Prostate gland (tissue), 2 donors: ENCODE measurements around the gene CXCR5. TPM values are rescaled to one million over a fixed set of nuclear protein-coding genes. Genes with fewer than 3 reads are reported as not detected.

Experiments
- DNase-seq: peaks from one replicate; pipeline ENCODE4 v3.0.0-alpha.2; 2019; ENCODE audit warnings: low spot score
- H3K27ac ChIP-seq, 2 donors: fragments of 200-600 bp; sonication (generic); 2 replicates each; pipeline ENCODE4 v1.5.1; 2017 to 2019
- H3K27me3 ChIP-seq: fragments of 200-600 bp; sonication (generic); replicated peaks from 2 replicates; pipeline ENCODE4 v1.5.1; 2019; ENCODE audit not compliant: insufficient read depth
- H3K36me3 ChIP-seq, 2 donors: fragments of 200-600 bp; sonication (generic); 1 replicate in 1 of 2; 2 replicates in 1 of 2; pipeline versions ENCODE4 v1.5.1 to v1.8.1; 2017 to 2019
- H3K4me1 ChIP-seq: fragments of 200-600 bp; sonication (generic); replicated peaks from 2 replicates; pipeline ENCODE4 v1.5.1; 2019
- H3K4me3 ChIP-seq, 2 donors: fragments of 200-600 bp; sonication (generic); 2 replicates each; pipeline ENCODE4 v1.5.1; 2017 to 2019
- H3K9me3 ChIP-seq: fragments of 200-600 bp; sonication (generic); 2 replicates; pipeline ENCODE4 v1.5.1; 2017
- CTCF ChIP-seq, 4 experiments: fragments of 200-600 bp in 2 of 4; fragments of 450-650 bp in 2 of 4; sonication (generic) in 2 of 4; IDR thresholded peaks; 1 replicate in 3 of 4; 2 replicates in 1 of 4; pipeline ENCODE4 v1.5.1; 2016 to 2019; ENCODE audit warnings: antibody characterized with exemption in 4 of 4, mild to moderate bottlenecking in 2 of 4, moderate library complexity in 2 of 4
- POLR2A ChIP-seq: fragments of 450-650 bp; IDR thresholded peaks from one replicate; pipeline ENCODE4 v1.6.1; 2016; ENCODE audit warnings: antibody characterized with exemption, mild to moderate bottlenecking
- POLR2AphosphoS5 ChIP-seq: sonication (generic); formaldehyde crosslinking; IDR thresholded peaks from one replicate; pipeline ENCODE4 v1.6.1; 2017; ENCODE audit warnings: antibody characterized with exemption
- WGBS: methylation state at CpG from one replicate; pipeline ENCODE4 v1.1.5; 2018; 5-methylcytosine and 5-hydroxymethylcytosine counted together
- intact Hi-C: fragments of 100-400 bp; cut with DNase I; formaldehyde crosslinking; loops from one replicate; pipeline ENCODE4 v1.14.2; 2022
- total RNA-seq, 2 donors: library from RNA; depleted of rRNA; stranded (reverse); fragments of >200 nt; gene quantifications; one replicate each; pipeline ENCODE4 v1.1.0, GENCODE V29; 2016

The CXCR5 gene
- total RNA-seq, 2 donors from 2014 or later = 0.17 TPM; not detected in 1

- DNase-seq = no peak
- no peaks in the 10 kb centered on the region for H3K27me3 ChIP-seq
- WGBS = 29% methylated on average over 10 of the region's 10 CpGs
- intact Hi-C loops = no loop called here
- peak overlapping the region; percentile 92 to 97 for H3K27ac ChIP-seq
- no peaks in the 10 kb centered on the region for H3K36me3 ChIP-seq
- no peaks in the 10 kb centered on the region for H3K9me3 ChIP-seq
- H3K4me3 ChIP-seq = no peak overlapping the region
- H3K4me1 ChIP-seq = peaks cover 92% of the 10 kb centered on the region
- TF ChIP-seq POLR2A (no peak), CTCF (IDR thresholded peaks at IDR 0.05) (no peak), POLR2AphosphoS5 (no peak)
These were observed 32.5 kb downstream of the CXCR5 start for GRCh38 chr11:118915941-118916841.

GRCh38 chr11:118916842-118917388 lies 33.2 kb downstream of the CXCR5 start:
- DNase-seq = peak; percentile 75
- H3K36me3 ChIP-seq = no peaks in the 10 kb centered on the region
- H3K9me3 ChIP-seq = no peaks in the 10 kb centered on the region
- intact Hi-C loops = no loop called here
- no peaks in the 10 kb centered on the region for H3K27me3 ChIP-seq
- peak overlapping the region; percentile 92 to 97 for H3K27ac ChIP-seq
- WGBS = 13% methylated on average over 8 of the region's 8 CpGs
- H3K4me3 ChIP-seq = no peak overlapping the region
- peaks cover 92% of the 10 kb centered on the region for H3K4me1 ChIP-seq
- TF ChIP-seq POLR2A = peak; percentile 30
- TF ChIP-seq POLR2AphosphoS5 = peak; percentile 52
- no peak for TF ChIP-seq CTCF (IDR thresholded peaks at IDR 0.05)

GRCh38 chr11:118917481-118918127 lies 33.9 kb downstream of the CXCR5 start:
- TF ChIP-seq POLR2AphosphoS5 (peak; percentile 35), POLR2A (peak; percentile 33), CTCF (IDR thresholded peaks at IDR 0.05) (no peak)
- peaks cover 90% of the 10 kb centered on the region for H3K4me1 ChIP-seq
- H3K36me3 ChIP-seq = no peaks in the 10 kb centered on the region
- peak overlapping the region; percentile 92 to 97 for H3K27ac ChIP-seq
- intact Hi-C loops = no loop called here
- DNase-seq = no peak
- H3K9me3 ChIP-seq = no peaks in the 10 kb centered on the region
- peak overlapping the region; percentile 9 to 10 for H3K4me3 ChIP-seq
- 17% methylated on average over 13 of the region's 13 CpGs for WGBS
- H3K27me3 ChIP-seq = no peaks in the 10 kb centered on the region

GRCh38 chr11:118918128-118918685 lies 34.5 kb downstream of the CXCR5 start:
- peaks cover 90% of the 10 kb centered on the region for H3K4me1 ChIP-seq
- no peaks in the 10 kb centered on the region for H3K9me3 ChIP-seq
- H3K27me3 ChIP-seq = no peaks in the 10 kb centered on the region
- no peak for TF ChIP-seq POLR2A
- H3K4me3 ChIP-seq = peak overlapping the region; percentile 9 to 24
- DNase-seq = peak; percentile 72
- intact Hi-C loops = no loop called here
- under 1% methylated on average over 14 of the region's 14 CpGs for WGBS
- no peaks in the 10 kb centered on the region for H3K36me3 ChIP-seq
- H3K27ac ChIP-seq = peak overlapping the region; percentile 92 to 97

GRCh38 chr11:118918686-118919280 lies 35.1 kb downstream of the CXCR5 start:
- DNase-seq = no peak
- Histone ChIP-seq H3K27ac (peak overlapping the region; percentile 92 to 97), H3K36me3 (no peaks in the 10 kb centered on the region), H3K4me1 (peaks cover 89% of the 10 kb centered on the region), H3K9me3 (no peaks in the 10 kb centered on the region), H3K27me3 (no peaks in the 10 kb centered on the region), H3K4me3 (peak overlapping the region; percentile 9 to 24)
- intact Hi-C loops = no loop called here
- TF ChIP-seq CTCF (IDR thresholded peaks at IDR 0.05) (no peak), POLR2AphosphoS5 (no peak)
- WGBS = 13% methylated on average over 12 of the region's 13 CpGs
